8988T (cell line): ENCODE measurements around the gene VWA3A.
"Not testable (repeated sequence)": the region's sequence is repeated elsewhere in the genome, so short reads cannot be mapped to it uniquely, and the experiment has no call there.

ENCODE experiments used
- DNase-seq: peaks from one replicate; pipeline ENCODE4 v3.0.0; 2011

Gene VWA3A

DNA sequence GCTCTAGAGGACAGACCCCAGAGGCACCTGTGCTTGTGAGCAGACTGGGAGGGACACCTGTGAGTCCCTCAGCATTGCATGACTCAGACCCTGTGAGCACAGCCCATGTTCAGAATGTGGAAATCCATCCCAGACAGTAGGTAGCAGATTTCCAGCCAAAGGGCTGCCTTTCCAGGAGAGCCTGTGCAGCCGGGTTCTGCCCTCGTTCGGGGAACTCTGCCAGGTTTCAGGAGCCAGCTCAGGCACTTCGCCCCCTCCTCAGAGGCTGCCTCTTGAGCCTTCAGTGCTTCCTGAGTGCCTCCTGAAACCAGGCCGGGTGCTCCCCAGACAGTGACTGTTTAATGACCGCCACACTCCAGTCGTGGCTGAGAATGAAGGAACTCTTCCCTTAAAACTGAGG, 46.7 kb downstream of the VWA3A start:
- DNase-seq, result no peak

- DNase-seq, result no peak
These were observed 47.4 kb downstream of the VWA3A start for GRCh38 chr16:22139732-22140131.

DNA sequence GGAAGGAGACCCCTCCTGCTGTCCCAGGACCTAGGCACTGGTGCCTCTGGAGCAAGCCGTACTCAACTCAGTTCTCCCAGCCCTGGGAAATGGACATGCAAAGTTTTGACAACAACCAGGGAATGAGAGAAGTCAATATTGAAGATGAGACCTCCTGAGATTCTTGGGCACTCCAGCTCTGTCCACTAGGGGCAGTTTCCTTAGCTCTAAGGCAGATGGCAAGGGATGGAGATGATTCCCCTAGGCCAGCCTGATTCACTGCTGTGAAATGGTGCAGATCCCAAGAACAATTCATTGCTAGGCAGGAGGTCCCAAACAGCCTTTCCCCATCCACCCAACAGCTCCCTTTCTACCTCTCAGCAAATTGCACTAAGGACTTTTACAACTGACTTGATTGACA, 49.4 kb downstream of the VWA3A start:
- peak; percentile 34 for DNase-seq

GRCh38 chr16:22144520-22144919, 52.2 kb downstream of the VWA3A start:
- DNase-seq, result no peak

GRCh38 chr16:22147853-22148252, 55.5 kb downstream of the VWA3A start:
- DNase-seq, result no peak

- DNase-seq, result no peak
These were observed 59.1 kb downstream of the VWA3A start for GRCh38 chr16:22151246-22151998.

DNA sequence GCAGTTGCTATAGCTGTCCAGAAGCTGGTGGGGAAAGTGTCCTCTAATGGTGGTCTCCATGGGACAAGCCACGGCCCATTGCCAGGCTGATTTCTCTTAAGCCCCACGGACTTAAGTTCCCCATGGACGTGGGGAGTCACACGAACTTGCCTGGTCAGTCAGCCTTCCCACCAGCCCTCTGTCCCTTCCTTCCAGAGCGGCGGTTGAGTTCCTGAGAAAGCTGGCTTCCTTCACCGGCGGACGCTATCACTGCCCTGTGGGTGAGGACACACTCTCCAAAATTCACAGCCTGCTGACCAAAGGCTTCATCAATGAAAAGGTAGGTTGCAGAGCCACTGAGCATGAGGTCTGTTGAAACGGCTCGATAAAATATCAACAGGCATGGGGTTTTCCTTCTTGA, 60.0 kb downstream of the VWA3A start:
- DNase-seq, result no peak

DNA sequence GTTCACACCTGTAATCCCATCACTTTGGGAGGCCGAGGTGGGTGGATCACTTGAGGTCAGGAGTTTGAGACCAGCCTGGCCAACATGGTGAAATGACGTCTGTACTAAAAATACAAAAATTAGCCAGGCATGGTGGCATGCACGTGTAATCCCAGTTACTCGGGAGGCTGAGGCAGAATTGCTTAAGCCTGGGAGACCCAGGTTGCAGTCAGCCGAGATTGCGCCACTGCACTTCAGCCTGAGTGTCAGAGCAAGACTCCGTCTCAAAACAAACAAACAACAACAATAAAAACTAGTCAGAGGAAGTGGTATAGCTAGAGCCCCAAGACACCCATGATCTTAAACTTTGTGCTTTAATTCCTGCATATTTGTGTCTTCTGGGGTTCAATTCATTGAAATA, 60.7 kb downstream of the VWA3A start:
- not testable (repeated sequence) for DNase-seq

- no peak for DNase-seq
These were observed 69.1 kb downstream of the VWA3A start for GRCh38 chr16:22161401-22161800.

- DNase-seq, result no peak
These were observed 69.8 kb downstream of the VWA3A start, which contains the start of gene SDR42E2 for GRCh38 chr16:22161999-22162655. SDR42E2 (plus strand) TSS chr16:22162506; CDS start chr16:22165583, 3,077 bp downstream.

DNA sequence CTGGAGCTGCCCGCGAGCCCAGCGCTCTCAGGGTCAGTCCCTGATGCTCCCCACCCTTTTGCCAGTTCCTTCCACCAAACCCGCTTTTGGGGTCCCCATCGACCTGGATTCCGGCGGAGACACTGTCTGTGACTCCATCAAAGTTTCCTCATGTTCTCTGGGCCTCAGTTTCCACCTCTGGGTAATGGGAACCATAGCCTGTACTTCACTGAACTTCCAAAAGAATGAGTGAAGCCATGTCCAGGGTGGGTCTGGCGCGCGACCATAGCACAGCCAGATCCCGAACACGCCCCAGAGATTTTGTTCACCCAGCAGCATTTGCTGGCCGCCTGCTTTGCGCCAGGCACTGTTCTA, 70.3 kb downstream of the VWA3A start:
- no peak for DNase-seq

- DNase-seq, result no peak
These were observed 71.5 kb downstream of the VWA3A start for GRCh38 chr16:22163806-22164205.

DNA sequence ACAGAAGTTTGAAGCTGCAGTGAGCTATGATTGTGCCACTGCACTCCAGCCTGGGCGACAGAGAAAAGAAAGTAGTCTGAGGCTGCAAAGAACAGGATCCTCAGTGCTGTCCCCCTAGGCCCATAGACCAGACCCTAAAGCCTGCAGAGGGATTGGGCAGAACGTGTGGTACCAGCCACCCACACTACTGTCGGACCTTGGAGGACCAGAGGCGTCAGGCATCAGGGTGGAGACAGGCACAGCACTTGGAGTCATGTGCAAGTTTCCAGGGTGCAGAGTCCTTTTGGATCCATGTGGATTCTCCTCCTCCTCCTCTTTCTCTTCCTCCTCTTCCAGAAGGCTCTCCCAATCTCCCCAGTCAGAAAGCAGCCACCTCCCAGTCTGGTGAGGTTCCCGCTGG, 72.1 kb downstream of the VWA3A start:
- no peak for DNase-seq

- DNase-seq, result no peak
These were observed 73.4 kb downstream of the VWA3A start for GRCh38 chr16:22165508-22166285.

GRCh38 chr16:22171953-22172352, 79.6 kb downstream of the VWA3A start:
- DNase-seq, result no peak

GRCh38 chr16:22172642-22173041, 80.3 kb downstream of the VWA3A start:
- DNase-seq, result not testable (repeated sequence)

DNA sequence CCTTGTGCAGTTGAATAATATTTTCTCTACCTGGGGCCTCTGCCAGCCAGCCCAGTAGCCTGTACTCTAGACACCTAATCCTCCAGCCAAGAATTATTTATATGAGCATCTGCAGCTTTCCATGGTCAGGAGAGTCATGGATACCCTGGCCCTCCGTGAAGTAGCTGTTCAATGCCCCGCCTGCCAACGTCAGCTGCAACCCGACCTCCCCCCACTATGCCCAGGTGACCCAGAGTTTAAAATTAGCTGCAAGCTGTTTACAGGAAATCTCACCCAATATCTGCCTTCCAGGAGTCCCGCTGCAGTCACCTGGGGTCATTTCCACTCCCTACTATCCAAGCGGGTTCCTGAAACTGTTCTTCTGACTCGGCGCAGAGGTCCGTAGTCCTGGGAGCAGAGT, 82.3 kb downstream of the VWA3A start:
- no peak for DNase-seq

GRCh38 chr16:22177968-22178930, 85.9 kb downstream of the VWA3A start:
- no peak for DNase-seq

DNA sequence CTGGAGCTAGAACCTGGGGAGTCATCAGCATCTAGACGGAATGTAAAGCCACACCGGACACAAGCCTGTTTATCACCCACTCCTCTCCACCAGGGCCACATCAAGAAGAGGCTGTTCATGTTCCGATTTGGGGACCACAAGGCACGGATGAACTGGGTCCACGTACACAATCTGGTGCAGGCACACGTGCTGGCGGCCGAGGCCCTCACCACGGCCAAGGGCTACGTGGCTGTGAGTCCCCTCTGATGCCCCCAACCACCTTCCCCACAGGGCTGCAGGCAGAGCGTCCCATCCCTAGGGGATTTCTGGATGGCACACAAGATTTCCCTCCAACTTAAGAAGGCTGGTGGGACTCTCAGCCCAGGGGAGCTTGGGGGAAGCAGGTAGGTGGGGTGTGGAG, 89.1 kb downstream of the VWA3A start:
- DNase-seq, result no peak

DNA sequence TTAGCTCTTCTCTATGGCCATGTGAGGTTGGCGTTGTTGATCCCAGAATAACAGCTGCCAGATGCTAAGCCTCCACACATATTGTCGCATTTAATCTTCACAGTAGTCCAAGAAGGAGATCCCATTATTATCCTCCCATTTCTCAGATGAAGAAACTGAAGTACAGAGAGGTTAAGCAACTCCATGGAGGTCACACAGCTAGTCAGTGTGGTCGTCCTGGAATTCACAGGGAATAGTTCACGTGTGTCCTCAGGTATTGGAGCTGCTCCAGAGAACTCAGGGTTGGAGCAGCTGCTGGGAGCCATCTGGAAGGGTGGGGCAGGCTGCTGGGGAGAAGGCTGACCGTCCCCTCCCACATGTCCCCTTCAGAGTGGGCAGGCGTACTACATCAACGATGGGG, 89.5 kb downstream of the VWA3A start:
- no peak for DNase-seq

GRCh38 chr16:22183335-22183734, 91.0 kb downstream of the VWA3A start:
- DNase-seq, result no peak

GRCh38 chr16:22183901-22184614, 91.7 kb downstream of the VWA3A start:
- DNase-seq, result no peak
